SJCRH30 (cell line): Measurements from ENCODE around the gene C11orf21. TPM values are rescaled to one million over a fixed set of nuclear protein-coding genes. Genes with fewer than 3 reads are reported as not detected.

ENCODE experiments used
- DNase-seq, 2 experiments: peaks; one replicate each; pipeline ENCODE4 v3.0.0-alpha.2; 2015 to 2020
- H3K27ac ChIP-seq: fragments of 250-450 bp; sonication (Bioruptor Pico); 2 replicates; pipeline ENCODE4 v1.5.1; 2020; ENCODE audit warnings: mild to moderate bottlenecking, moderate library complexity
- H3K27me3 ChIP-seq: fragments of 250-450 bp; sonication (Bioruptor Pico); 2 replicates; pipeline ENCODE4 v1.5.1; 2020; ENCODE audit warnings: mild to moderate bottlenecking, moderate library complexity
- H3K36me3 ChIP-seq: fragments of 250-450 bp; sonication (Bioruptor Pico); 2 replicates; pipeline ENCODE4 v1.5.1; 2020; ENCODE audit warnings: mild to moderate bottlenecking, moderate library complexity
- H3K4me1 ChIP-seq: fragments of 250-450 bp; sonication (Bioruptor Pico); 2 replicates; pipeline ENCODE4 v1.5.1; 2020; ENCODE audit warnings: mild to moderate bottlenecking, moderate library complexity
- H3K4me3 ChIP-seq: fragments of 250-450 bp; sonication (Bioruptor Pico); 2 replicates; pipeline ENCODE4 v1.5.1; 2020; ENCODE audit warnings: mild to moderate bottlenecking, moderate library complexity
- H3K9me3 ChIP-seq: fragments of 250-450 bp; sonication (Bioruptor Pico); replicated peaks from 2 replicates; pipeline ENCODE4 v1.5.1; 2020; ENCODE audit warnings: mild to moderate bottlenecking, moderate library complexity
- total RNA-seq: library from RNA; depleted of rRNA; stranded (reverse); fragments of >200 nt; shearing (Covaris generic); gene quantifications from 2 replicates; pipeline ENCODE4 v1.2.3, GENCODE V29; 2014

The C11orf21 gene
- total RNA-seq, 1 experiment from 2014 or later, result not detected

GRCh38 chr11:2315395-2316168, 13.9 kb upstream of the C11orf21 start:
- no peak for DNase-seq
- Histone ChIP-seq H3K36me3 (no peaks in the 10 kb centered on the region), H3K27me3 (no peaks in the 10 kb centered on the region; the same call in 1 of the 2 replicates), H3K4me3 (no peak overlapping the region), H3K27ac (no peak overlapping the region), H3K4me1 (no peaks in the 10 kb centered on the region), H3K9me3 (no peaks in the 10 kb centered on the region)

- Histone ChIP-seq H3K27ac (no peak overlapping the region), H3K9me3 (no peaks in the 10 kb centered on the region), H3K27me3 (no peaks in the 10 kb centered on the region; the same call in 1 of the 2 replicates), H3K4me3 (no peak overlapping the region), H3K4me1 (no peaks in the 10 kb centered on the region), H3K36me3 (no peaks in the 10 kb centered on the region)
- peak; percentile 48 to 62 for DNase-seq
These were observed 13.0 kb upstream of the C11orf21 start for GRCh38 chr11:2314525-2315394.

- Histone ChIP-seq H3K4me1 (no peaks in the 10 kb centered on the region), H3K36me3 (no peaks in the 10 kb centered on the region), H3K4me3 (no peak overlapping the region), H3K9me3 (no peaks in the 10 kb centered on the region), H3K27ac (no peak overlapping the region), H3K27me3 (no peaks in the 10 kb centered on the region; the same call in 1 of the 2 replicates)
- no peak for DNase-seq
These were observed 12.4 kb upstream of the C11orf21 start for GRCh38 chr11:2314136-2314524.

GRCh38 chr11:2313051-2313951, 11.6 kb upstream of the C11orf21 start:
- DNase-seq, result no peak
- Histone ChIP-seq H3K9me3 (no peaks in the 10 kb centered on the region), H3K4me3 (no peak overlapping the region), H3K36me3 (no peaks in the 10 kb centered on the region), H3K4me1 (no peaks in the 10 kb centered on the region), H3K27ac (no peak overlapping the region), H3K27me3 (no peaks in the 10 kb centered on the region; the same call in 1 of the 2 replicates)

GRCh38 chr11:2312232-2313042, 10.7 kb upstream of the C11orf21 start:
- Histone ChIP-seq H3K27me3 (no peaks in the 10 kb centered on the region; the same call in 1 of the 2 replicates), H3K36me3 (no peaks in the 10 kb centered on the region), H3K4me3 (no peak overlapping the region), H3K4me1 (no peaks in the 10 kb centered on the region), H3K27ac (no peak overlapping the region), H3K9me3 (no peaks in the 10 kb centered on the region)
- no peak for DNase-seq

- no peaks in the 10 kb centered on the region; the same call in 1 of the 2 replicates for H3K27me3 ChIP-seq
- no peak for DNase-seq
- no peak overlapping the region for H3K4me3 ChIP-seq
- no peaks in the 10 kb centered on the region for H3K36me3 ChIP-seq
- H3K27ac ChIP-seq, result no peak overlapping the region
- H3K4me1 ChIP-seq, result no peaks in the 10 kb centered on the region
- no peaks in the 10 kb centered on the region for H3K9me3 ChIP-seq
These were observed 9.8 kb upstream of the C11orf21 start for GRCh38 chr11:2311353-2312133.

GRCh38 chr11:2310786-2311352, 9.2 kb upstream of the C11orf21 start:
- no peak for DNase-seq
- Histone ChIP-seq H3K27me3 (no peaks in the 10 kb centered on the region; the same call in 1 of the 2 replicates), H3K4me3 (no peak overlapping the region), H3K4me1 (no peaks in the 10 kb centered on the region), H3K9me3 (no peaks in the 10 kb centered on the region), H3K27ac (no peak overlapping the region), H3K36me3 (no peaks in the 10 kb centered on the region)

- H3K4me3 ChIP-seq, result no peak overlapping the region
- no peak overlapping the region for H3K27ac ChIP-seq
- no peaks in the 10 kb centered on the region for H3K4me1 ChIP-seq
- DNase-seq, result no peak
- no peaks in the 10 kb centered on the region for H3K9me3 ChIP-seq
- no peaks in the 10 kb centered on the region for H3K27me3 ChIP-seq
- H3K36me3 ChIP-seq, result no peaks in the 10 kb centered on the region
These were observed 8.5 kb upstream of the C11orf21 start for GRCh38 chr11:2310073-2310785.

- no peaks in the 10 kb centered on the region for H3K27me3 ChIP-seq
- no peaks in the 10 kb centered on the region for H3K36me3 ChIP-seq
- H3K4me1 ChIP-seq, result no peaks in the 10 kb centered on the region
- H3K9me3 ChIP-seq, result no peaks in the 10 kb centered on the region
- no peak overlapping the region for H3K4me3 ChIP-seq
- no peak overlapping the region for H3K27ac ChIP-seq
- no peak for DNase-seq
These were observed 7.7 kb upstream of the C11orf21 start for GRCh38 chr11:2309251-2310072.

GRCh38 chr11:2308713-2309112, 7.0 kb upstream of the C11orf21 start:
- Histone ChIP-seq H3K4me1 (no peaks in the 10 kb centered on the region), H3K4me3 (no peak overlapping the region), H3K9me3 (no peaks in the 10 kb centered on the region), H3K27ac (no peak overlapping the region), H3K27me3 (peaks cover under 1% of the 10 kb centered on the region; the same call in 1 of the 2 replicates), H3K36me3 (no peaks in the 10 kb centered on the region)
- no peak for DNase-seq

GRCh38 chr11:2307501-2308331, 6.0 kb upstream of the C11orf21 start:
- no peaks in the 10 kb centered on the region for H3K9me3 ChIP-seq
- no peak overlapping the region for H3K27ac ChIP-seq
- H3K27me3 ChIP-seq, result peaks cover 5% of the 10 kb centered on the region; the same call in 1 of the 2 replicates
- H3K4me1 ChIP-seq, result peaks cover 2% of the 10 kb centered on the region
- no peak overlapping the region for H3K4me3 ChIP-seq
- no peak for DNase-seq
- H3K36me3 ChIP-seq, result no peaks in the 10 kb centered on the region
